Measurements from ENCODE around the gene CCDC89.

The CCDC89 gene

DNA sequence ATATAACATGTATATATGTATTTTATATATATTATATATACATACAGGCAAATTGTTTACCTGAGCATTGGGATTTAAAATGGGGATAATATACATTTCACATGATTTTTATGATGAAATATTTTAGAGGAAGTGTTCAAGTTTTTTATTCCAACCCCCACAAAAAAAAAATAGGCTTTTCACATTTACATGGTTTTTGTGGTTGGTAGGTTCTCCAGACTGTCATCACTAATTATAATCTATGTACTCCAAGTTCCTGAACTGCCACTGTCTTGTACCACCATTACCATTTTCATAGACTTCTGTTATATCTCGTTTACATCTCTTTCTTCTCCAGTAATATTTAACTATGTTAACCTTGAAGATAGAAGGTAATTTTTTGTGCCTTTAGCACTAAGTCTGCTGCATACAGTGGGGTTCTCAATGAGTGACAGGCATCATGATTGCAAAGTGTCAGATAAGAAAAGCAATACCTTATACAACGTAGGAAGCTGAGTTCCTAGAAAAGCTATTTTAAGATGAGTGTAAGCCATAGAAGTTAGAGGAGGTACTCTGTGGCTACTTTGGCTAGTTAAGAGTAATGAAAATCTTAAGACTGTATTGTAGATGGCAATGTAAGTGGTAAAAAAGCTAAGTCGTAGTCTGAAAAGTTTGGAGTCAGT lies 33.1 kb downstream of the CCDC89 start:
- no peak for DNase-seq (ENCODE audit: low read depth)

DNA sequence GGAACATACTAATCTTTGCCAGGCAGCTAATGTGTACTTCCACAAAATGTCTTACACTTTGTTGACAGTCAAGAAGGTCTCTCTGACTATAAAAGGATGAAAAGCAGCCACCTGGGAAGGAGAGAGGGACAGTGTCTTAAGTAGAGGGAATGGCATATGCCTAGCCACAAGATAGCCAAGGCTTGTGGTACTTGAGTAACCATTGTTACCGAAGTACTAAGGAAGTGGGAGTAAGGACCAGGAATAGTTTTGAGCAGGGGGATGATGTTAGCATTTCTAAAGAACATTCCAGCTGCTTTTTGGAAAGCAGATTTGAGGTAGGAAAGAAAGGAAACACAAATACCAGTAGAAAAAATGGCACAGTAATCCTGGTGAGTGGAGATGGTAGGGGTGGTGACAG lies 34.9 kb downstream of the CCDC89 start:
- DNase-seq (ENCODE audit: low read depth) = no peak

DNA sequence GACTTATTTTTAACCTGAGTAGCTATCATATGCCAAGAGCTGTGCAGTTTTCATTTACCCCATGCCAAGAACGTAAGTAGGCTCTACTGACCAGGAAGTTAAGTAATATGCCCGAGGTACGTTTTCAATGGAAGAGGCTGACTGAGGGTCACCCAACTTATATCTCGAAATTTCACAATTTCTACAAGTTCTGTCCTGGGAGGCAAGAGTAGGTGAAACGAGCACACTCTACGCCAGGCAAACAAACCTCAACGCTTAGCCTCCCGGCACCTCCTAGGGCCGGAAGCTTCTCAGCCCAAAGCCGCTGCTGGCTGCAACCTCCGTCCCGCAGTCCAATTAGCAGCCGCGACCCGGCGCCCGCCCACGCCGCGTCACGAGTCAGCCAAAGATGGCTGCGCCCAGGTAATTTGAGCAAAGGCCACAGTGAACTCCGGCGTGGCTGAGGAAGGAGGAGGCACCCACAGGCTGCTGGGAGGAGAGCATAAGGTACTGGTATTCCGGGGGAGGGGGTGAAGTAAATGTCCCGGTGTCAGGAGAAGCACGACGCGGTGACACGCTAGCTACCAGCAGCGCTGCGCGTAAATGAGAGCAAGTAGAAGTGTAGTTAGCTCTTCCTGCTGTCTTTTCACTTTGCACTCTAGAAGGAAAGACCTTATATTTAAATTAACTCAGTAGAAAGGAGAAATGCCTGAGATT lies 38.2 kb downstream of the CCDC89 start, which contains the start of gene TMEM126A:
TMEM126A (plus strand) TSS at position 364 of the 696 bp plus-strand sequence. CDS start 2,289 bp downstream, outside the sequence.
- DNase-seq (ENCODE audit: low read depth) = peak; percentile 86

DNA sequence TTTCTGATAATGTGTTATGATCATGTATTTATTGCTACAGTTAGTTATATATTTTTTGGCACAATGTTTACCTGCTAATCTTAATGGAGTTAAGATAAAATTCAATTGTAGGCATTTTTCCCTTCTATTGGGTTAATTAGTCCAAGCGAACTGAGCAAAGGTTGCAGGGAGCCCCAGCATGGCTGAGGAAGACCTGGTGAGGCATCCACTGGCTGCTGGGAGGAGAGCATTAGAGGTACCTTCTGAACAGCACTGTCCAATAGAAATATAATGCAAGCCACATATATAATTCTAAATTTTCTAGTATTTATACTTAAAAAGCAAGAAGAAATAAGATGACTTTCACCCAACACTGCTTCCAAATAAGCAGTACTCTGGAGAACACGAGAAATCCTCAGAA lies 38.9 kb downstream of the CCDC89 start:
- no peak for DNase-seq (ENCODE audit: low read depth)

DNA sequence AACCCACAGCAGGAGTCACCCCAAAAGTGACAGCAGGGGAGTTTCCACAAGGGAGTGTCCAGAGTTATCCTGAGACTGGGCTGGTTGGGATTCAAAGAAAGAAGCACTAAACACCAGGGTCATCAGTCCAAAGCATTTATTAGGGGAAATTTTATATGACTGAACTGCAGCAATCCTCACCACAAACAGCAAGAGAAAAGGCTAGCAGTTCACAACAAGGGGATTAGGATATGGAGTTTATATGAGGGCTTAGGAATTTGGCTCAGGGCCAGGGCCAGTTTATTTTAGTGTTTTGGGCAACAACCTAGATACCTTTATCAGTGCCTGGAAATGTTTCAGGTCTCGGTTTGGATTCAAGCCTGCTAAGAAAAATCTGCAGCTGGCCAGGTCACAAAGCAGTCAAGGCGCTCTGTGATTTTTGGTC lies 42.8 kb downstream of the CCDC89 start:
- DNase-seq (ENCODE audit: low read depth) = no peak

DNA sequence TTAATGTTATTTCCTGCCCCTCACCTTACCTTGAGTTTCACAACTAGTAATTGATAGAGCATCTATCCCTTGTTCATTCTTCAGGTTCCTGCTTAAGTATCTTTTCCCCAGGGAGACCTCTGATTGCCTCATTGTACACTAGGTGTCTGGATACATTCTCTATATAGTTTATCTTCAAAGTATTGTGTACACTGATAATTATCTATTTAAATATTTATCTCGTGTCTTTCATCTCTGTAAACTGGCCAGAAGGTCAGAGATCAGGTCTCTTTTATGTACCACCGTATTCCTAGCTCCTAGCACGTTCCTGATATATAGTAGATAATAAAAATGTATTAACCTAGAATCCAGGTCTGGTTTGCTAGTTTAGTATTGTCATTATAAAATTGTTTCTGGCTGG lies 51.2 kb downstream of the CCDC89 start:
- no peak for DNase-seq (ENCODE audit: low read depth)
